Heart left ventricle (tissue), 16 donors: ENCODE data around the gene COG4. TPM values are rescaled to one million over a fixed set of nuclear protein-coding genes. Genes with fewer than 3 reads are reported as not detected.
"Not testable (repeated sequence)": the region's sequence is repeated elsewhere in the genome, so short reads cannot be mapped to it uniquely, and the experiment has no call there.

Experiments
- ATAC-seq, 4 donors: fragments of 200-7000 bp; cut with Tn5 transposase; one replicate each; pipeline ENCODE4 v1.9.1; 2020 to 2022; ENCODE audit warnings: moderate library complexity in 4 of 4, mild to moderate bottlenecking in 3 of 4, moderate number of reproducible peaks in 1 of 4
- DNase-seq, 5 donors: peaks; one replicate each; pipeline ENCODE4 v3.0.0-alpha.2; 2020
- H3K27ac ChIP-seq, 12 donors: fragments of 200-600 bp; sonication (generic) in 4 of 12; one replicate each; pipeline versions ENCODE4 v1.5.0 to v1.8.0; 2016 to 2022; ENCODE audit warnings: mild to moderate bottlenecking in 2 of 12
- H3K27me3 ChIP-seq, 9 donors: fragments of 200-600 bp; sonication (generic) in 2 of 9; one replicate each; pipeline versions ENCODE4 v1.5.1 to v1.8.0; 2016 to 2022; ENCODE audit warnings: mild to moderate bottlenecking in 3 of 9
- H3K36me3 ChIP-seq, 9 donors: fragments of 200-600 bp; sonication (generic) in 2 of 9; one replicate each; pipeline versions ENCODE4 v1.5.0 to v1.8.0; 2018 to 2022; ENCODE audit warnings: mild to moderate bottlenecking in 2 of 9
- H3K4me1 ChIP-seq, 12 donors: fragments of 200-600 bp; sonication (generic) in 4 of 12; one replicate each; pipeline versions ENCODE4 v1.5.0 to v1.8.0; 2016 to 2022; ENCODE audit warnings: mild to moderate bottlenecking in 3 of 12
- H3K4me3 ChIP-seq, 12 donors: fragments of 200-600 bp; sonication (generic) in 4 of 12; one replicate each; pipeline versions ENCODE4 v1.5.0 to v1.8.0; 2017 to 2022; ENCODE audit warnings: mild to moderate bottlenecking in 9 of 12, moderate library complexity in 4 of 12
- H3K9me3 ChIP-seq, 12 donors: fragments of 200-600 bp; sonication (generic) in 4 of 12; one replicate each; pipeline versions ENCODE4 v1.5.0 to v1.8.0; 2016 to 2022; ENCODE audit warnings: mild to moderate bottlenecking in 1 of 12
- CTCF ChIP-seq, 12 donors: fragments of 200-600 bp; sonication (generic) in 4 of 12; IDR thresholded peaks; one replicate each; pipeline versions ENCODE4 v1.5.0 to v1.8.0; 2018 to 2022; ENCODE audit warnings: antibody characterized with exemption in 12 of 12, mild to moderate bottlenecking in 5 of 12
- POLR2A ChIP-seq, 2 donors: fragments of 450-650 bp; IDR thresholded peaks; one replicate each; pipeline ENCODE4 v1.6.1; 2017; ENCODE audit warnings: antibody characterized with exemption in 2 of 2, mild to moderate bottlenecking in 2 of 2, moderate library complexity in 2 of 2
- WGBS, 4 donors: extraction: QIAGEN DNeasy Blood & Tissue Kit in 2 of 4; methylation state at CpG; one replicate each; pipeline versions ENCODE4 v1.1.5 to v1.1.7; 2013 to 2018; 5-methylcytosine and 5-hydroxymethylcytosine counted together
- intact Hi-C, 10 donors: fragments of 100-400 bp; cut with DNase I; formaldehyde crosslinking; loops; one replicate each; pipeline versions ENCODE4 v1.11.1 to v1.14.2; 2022
- polyA plus RNA-seq, 2 donors: library from polyadenylated mRNA; stranded (reverse); fragments of 200-250 nt; gene quantifications; one replicate each; pipeline ENCODE4 v1.2.3, GENCODE V29; 2013
- total RNA-seq, 9 donors: library from RNA; depleted of rRNA in 2 of 9; stranded (reverse); fragments of >200 nt in 2 of 9; fragmentation: NEBNext Ultra II Directional in 3 of 9; extraction: Animal tissue kit (Norgen Biotek cat#: 25700) in 3 of 9; gene quantifications; one replicate each; pipeline versions ENCODE4 v1.1.0 to v1.2.4, GENCODE V29; 2016 to 2023
- donor health status: ischemic (EF 13 %, LVEDD 7.1; RV severe dilation, severe dysfunction).
- donor health status: healthy with polysubstance abuse.
- donor health status: DM: no; HTN: yes; CAD: no.
- donor health status: DM: no; HTN: no; CAD: no.
- donor health status: ischemic (EF 25% LVEDD 6.9; RV normal size, moderate dysfunction).
- donor health status: ischemic (EF 25% LVEDD 5.7; RV mildly dilated, moderate dysfunction).
- donor health status: healthy.
- donor health status: DM: yes; HTN: yes; CAD: no.
- donor health status: ischemic (EF 35%, LVEDD 5.7; RV mildly dilated, moderate dysfunction).
- donor health status: nonischemic (EF 11% LVEDD 7.7; RV severe dilation, severe dysfunction).
- donor health status: DM: yes; HTN: yes; CAD: no.
- donor health status: PGD.
- donor health status: ischemic (EF 29% LVEDD 5.4; RV normal size, mild dysfunction).
- donor health status: nonischemic (EF 23%, LVEDD 6.1; RV moderate dilation, normal function).

Gene COG4
- total and polyA plus RNA-seq, 11 donors: 30.7 to 45.7 (median 39.8) TPM

DNA sequence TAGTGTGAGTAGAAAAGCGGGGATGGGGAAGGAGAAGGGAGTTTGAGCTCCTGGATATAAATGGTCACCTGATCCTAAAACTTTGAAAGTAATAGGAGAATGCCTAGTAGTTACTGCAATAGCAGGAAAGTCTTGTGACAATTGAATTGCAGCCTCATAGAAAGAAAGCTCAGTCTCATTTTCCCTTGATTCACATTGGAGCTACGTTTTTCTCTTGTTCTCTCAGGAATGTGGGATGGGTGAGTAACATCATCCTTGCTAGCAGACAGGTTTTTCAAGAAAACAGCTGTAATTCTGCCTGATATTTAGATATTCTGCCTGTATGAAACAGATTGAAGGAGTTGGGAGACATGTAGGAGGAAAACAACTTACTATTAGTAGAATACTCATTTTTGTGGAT lies 25.6 kb upstream of the COG4 start:
- TF ChIP-seq CTCF (IDR thresholded peaks at IDR 0.05) (no peak), POLR2A (IDR thresholded peaks at IDR 0.05) (no peak)
- no peak overlapping the region for H3K4me3 ChIP-seq
- H3K27ac ChIP-seq: no peak overlapping the region
- WGBS, 4 donors: 71 to 86% (median 73%) methylated on average over 2 of the region's 2 CpGs
- ATAC-seq (no peak), DNase-seq (no peak)
- H3K27me3 ChIP-seq: no peaks in the 10 kb centered on the region
- H3K9me3 ChIP-seq: no peaks in the 10 kb centered on the region
- H3K36me3 ChIP-seq: peaks cover 3 to 100% (median 99%) of the 10 kb centered on the region in 9 donors
- peaks cover 0 to 15% (median 0%) of the 10 kb centered on the region in 12 donors for H3K4me1 ChIP-seq
- intact Hi-C loops: loop anchor here in 1 of 10 donors (10.0 kb wide), 1 partner anchor 226 kb away; no protein-coding TSS in a partner anchor

GRCh38 chr16:70544548-70544947 lies 21.2 kb upstream of the COG4 start:
- no peak overlapping the region for H3K4me3 ChIP-seq
- intact Hi-C loops: loop anchor here in 1 of 10 donors (10.0 kb wide), 1 partner anchor 230 kb away; no protein-coding TSS in a partner anchor
- no peak for DNase-seq
- no peak overlapping the region for H3K27ac ChIP-seq
- 84 to 93% (median 87%) methylated on average over 1 of the region's 1 CpG for WGBS, 4 donors
- H3K9me3 ChIP-seq: no peaks in the 10 kb centered on the region
- peaks cover 0 to 22% (median 0%) of the 10 kb centered on the region in 12 donors for H3K4me1 ChIP-seq
- ATAC-seq: no peak
- H3K36me3 ChIP-seq: peaks cover 0 to 100% (median 100%) of the 10 kb centered on the region in 9 donors
- no peaks in the 10 kb centered on the region for H3K27me3 ChIP-seq
- TF ChIP-seq POLR2A (IDR thresholded peaks at IDR 0.05) (no peak), CTCF (IDR thresholded peaks at IDR 0.05) (no peak)

GRCh38 chr16:70540994-70541393 lies 17.6 kb upstream of the COG4 start:
- no peaks in the 10 kb centered on the region for H3K9me3 ChIP-seq
- H3K36me3 ChIP-seq: peaks cover 5 to 100% (median 100%) of the 10 kb centered on the region in 9 donors
- whole genome bisulfite sequencing, 4 donors: 40 to 53% (median 45%) methylated on average over 3 of the region's 3 CpGs
- peaks cover 0 to 22% (median 0%) of the 10 kb centered on the region in 12 donors for H3K4me1 ChIP-seq
- no peak for DNase-seq
- no peak for ATAC-seq
- H3K27me3 ChIP-seq: no peaks in the 10 kb centered on the region
- no peak overlapping the region for H3K4me3 ChIP-seq
- TF ChIP-seq POLR2A (IDR thresholded peaks at IDR 0.05) (no peak), CTCF (IDR thresholded peaks at IDR 0.05) (no peak)
- peak overlapping the region in 1 of 12 donors; percentile 20 for H3K27ac ChIP-seq
- intact Hi-C loops: loop anchor here in 1 of 10 donors (10.0 kb wide), 1 partner anchor 234 kb away; no protein-coding TSS in a partner anchor

- TF ChIP-seq POLR2A (IDR thresholded peaks at IDR 0.05) (no peak), CTCF (IDR thresholded peaks at IDR 0.05) (no peak)
- no peaks in the 10 kb centered on the region for H3K27me3 ChIP-seq
- H3K9me3 ChIP-seq: no peaks in the 10 kb centered on the region
- peaks cover 5 to 100% (median 99%) of the 10 kb centered on the region in 9 donors for H3K36me3 ChIP-seq
- WGBS, 4 donors: 79 to 87% (median 82%) methylated on average over 2 of the region's 2 CpGs
- H3K4me3 ChIP-seq: no peak overlapping the region
- DNase-seq (no peak), ATAC-seq (no peak)
- intact Hi-C loops: loop anchor here in 6 of 10 donors (5.0 to 10.0 kb wide), 6 partner anchors 37 to 240 kb away; no protein-coding TSS in a partner anchor
- no peak overlapping the region for H3K27ac ChIP-seq
- peaks cover 0 to 10% (median 0%) of the 10 kb centered on the region in 12 donors for H3K4me1 ChIP-seq
These were observed 11.6 kb upstream of the COG4 start for GRCh38 chr16:70534971-70535370.

DNA sequence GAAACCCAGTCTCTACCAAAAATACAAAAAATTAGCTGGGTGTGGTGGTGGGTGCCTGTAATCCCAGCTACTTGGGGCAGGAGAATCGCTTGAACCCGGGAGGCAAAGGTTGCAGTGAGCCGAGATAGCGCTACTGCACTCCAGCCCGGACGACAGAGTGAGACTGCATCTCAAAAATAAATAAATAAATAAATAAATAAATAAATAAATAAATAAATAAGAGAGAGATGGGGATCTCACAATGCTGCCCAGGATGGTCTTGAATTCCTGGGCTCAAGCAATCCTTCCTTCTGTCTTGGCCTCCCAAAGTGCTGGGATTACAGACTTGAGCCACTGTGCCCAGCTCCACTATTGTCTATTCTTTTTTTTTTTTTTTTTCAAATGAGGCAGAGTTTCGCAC lies 6.6 kb upstream of the COG4 start:
- not testable (repeated sequence) for DNase-seq, H3K27ac ChIP-seq, ATAC-seq, H3K4me3 ChIP-seq, H3K9me3 ChIP-seq, H3K27me3 ChIP-seq
- H3K4me1 ChIP-seq: peaks cover 3 to 49% (median 30%) of the 10 kb centered on the region in 12 donors
- H3K36me3 ChIP-seq: peaks cover 0 to 94% (median 89%) of the 10 kb centered on the region in 9 donors
- 86 to 95% (median 93%) methylated on average over 6 to 7 of the region's 7 CpGs for WGBS, 4 donors
- intact Hi-C loops: loop anchor here (1.0 to 10.0 kb wide), 10 partner anchors 42 to 245 kb away; no protein-coding TSS in a partner anchor
